Measurements from ENCODE around the gene DNAH9.

- TF ChIP-seq CTCF (IDR thresholded peaks at IDR 0.05; ENCODE audit: poor library complexity, severe bottlenecking) (no peak), RAD21 (conservative IDR thresholded peaks at IDR 0.05) (no peak), TAF1 (IDR thresholded peaks at IDR 0.05; ENCODE audit: low read depth) (no peak), EP300 (conservative IDR thresholded peaks at IDR 0.05; ENCODE audit: poor library complexity, severe bottlenecking) (no peak), POLR2AphosphoS5 (IDR thresholded peaks at IDR 0.05) (no peak), EZH2 (IDR thresholded peaks at IDR 0.05; ENCODE audit: borderline replicate concordance, insufficient read depth, low read length, poor library complexity, severe bottlenecking) (no peak), REST (IDR thresholded peaks at IDR 0.05; ENCODE audit: borderline replicate concordance) (no peak), SMC3 (conservative IDR thresholded peaks at IDR 0.05; ENCODE audit: poor library complexity) (no peak)
Measured at GRCh38 chr17:11852912-11853311, 254.6 kb downstream of the DNAH9 start.

Data from neural cell (in vitro differentiated cells).